Gastroesophageal sphincter (tissue), 3 donors: ENCODE measurements around the gene TMEM131.

Experiments used
- POLR2A ChIP-seq, 2 donors: fragments of 450-650 bp; IDR thresholded peaks; one replicate each; pipeline ENCODE4 v1.6.1; 2017; ENCODE audit warnings: antibody characterized with exemption in 2 of 2, mild to moderate bottlenecking in 2 of 2, moderate library complexity in 1 of 2
- TF ChIP-seq, protein P1 (sequence below), 4 experiments: fragments of 200-600 bp in 2 of 4; fragments of 450-650 bp in 2 of 4; sonication (generic) in 1 of 4; IDR thresholded peaks; one replicate each; pipeline ENCODE4 v1.5.1; 2017 to 2019; ENCODE audit warnings: antibody characterized with exemption in 4 of 4, mild to moderate bottlenecking in 2 of 4, moderate library complexity in 2 of 4

DNA sequence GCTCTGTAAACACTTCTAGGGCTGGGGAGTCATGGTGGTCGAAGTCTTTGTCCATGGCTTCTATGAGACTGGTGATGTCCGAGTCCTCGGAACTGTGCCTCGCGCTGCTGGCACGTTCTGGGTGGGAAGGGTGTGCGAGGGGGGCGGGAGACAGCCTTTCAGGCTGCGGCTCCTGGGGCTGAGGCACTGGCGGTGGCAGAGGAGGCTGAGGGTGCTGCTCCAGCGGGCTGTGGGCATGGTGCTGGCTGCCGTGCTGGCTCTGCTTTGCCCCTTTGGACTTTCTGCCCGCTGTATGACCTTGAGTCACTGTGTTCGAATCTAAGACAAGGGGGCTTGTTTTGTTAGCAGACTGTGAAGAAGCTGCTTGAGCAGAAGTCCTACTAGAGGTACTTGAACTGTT is 203.3 kb downstream of the TMEM131 start:
- no peak for TF ChIP-seq POLR2A (IDR thresholded peaks at IDR 0.05)
- TF ChIP-seq, protein P1, sequence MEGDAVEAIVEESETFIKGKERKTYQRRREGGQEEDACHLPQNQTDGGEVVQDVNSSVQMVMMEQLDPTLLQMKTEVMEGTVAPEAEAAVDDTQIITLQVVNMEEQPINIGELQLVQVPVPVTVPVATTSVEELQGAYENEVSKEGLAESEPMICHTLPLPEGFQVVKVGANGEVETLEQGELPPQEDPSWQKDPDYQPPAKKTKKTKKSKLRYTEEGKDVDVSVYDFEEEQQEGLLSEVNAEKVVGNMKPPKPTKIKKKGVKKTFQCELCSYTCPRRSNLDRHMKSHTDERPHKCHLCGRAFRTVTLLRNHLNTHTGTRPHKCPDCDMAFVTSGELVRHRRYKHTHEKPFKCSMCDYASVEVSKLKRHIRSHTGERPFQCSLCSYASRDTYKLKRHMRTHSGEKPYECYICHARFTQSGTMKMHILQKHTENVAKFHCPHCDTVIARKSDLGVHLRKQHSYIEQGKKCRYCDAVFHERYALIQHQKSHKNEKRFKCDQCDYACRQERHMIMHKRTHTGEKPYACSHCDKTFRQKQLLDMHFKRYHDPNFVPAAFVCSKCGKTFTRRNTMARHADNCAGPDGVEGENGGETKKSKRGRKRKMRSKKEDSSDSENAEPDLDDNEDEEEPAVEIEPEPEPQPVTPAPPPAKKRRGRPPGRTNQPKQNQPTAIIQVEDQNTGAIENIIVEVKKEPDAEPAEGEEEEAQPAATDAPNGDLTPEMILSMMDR (IDR thresholded peaks at IDR 0.05), result no peak
